ENCODE data around the gene DRC7.

Gene DRC7

DNA sequence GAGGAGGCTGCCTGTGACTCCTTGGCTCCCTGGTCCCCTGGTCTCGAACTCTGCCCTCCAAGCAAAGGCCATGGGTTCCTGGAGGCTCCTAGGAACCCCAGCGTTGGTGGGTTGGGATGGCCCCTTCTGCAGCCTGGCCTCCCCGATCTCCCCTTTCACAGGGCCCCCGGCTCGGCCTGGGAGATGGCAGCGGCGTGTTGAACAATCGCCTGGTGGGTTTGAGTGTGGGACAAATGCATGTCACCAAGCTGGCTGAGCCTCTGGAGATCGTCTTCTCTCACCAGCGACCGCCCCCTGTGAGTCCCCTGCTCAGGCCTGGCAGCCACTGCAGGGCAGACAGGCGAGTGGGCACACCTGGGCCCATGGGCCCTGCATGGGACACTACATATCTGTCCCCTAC lies 15.6 kb upstream of the DRC7 start:
- DNase-seq: no peak

DNA sequence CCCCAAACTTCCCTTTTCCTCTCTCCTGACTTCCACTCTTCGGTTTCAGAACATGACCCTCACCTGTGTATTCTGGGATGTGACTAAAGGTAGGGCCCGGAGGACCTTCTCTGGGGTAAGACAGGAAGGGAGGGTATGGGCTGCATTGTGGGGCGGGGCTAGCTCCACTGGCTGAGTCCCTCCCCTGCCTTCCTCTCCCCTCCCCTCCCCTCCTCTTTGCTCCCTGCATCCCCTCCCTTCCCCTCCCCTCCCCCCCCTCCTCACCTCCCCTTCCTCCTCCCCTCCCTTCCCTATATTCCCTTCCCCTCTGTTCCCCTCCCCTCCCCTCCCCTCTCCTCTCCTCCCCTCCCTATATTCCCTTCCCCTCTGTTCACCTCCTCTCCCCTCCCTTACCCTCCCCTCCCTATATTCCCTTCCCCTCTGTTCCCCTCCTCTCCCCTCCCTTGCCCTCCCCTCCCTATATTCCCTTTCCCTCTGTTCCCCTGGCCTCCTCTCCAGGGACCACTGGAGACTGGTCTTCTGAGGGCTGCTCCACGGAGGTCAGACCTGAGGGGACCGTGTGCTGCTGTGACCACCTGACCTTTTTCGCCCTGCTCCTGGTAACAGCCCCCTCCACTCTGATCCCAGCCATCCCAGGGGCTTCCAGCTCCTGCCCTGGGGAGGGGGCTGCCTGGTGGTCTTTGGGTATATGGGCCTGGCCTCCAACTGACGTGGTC lies 14.7 kb upstream of the DRC7 start:
- no peak for DNase-seq

DNA sequence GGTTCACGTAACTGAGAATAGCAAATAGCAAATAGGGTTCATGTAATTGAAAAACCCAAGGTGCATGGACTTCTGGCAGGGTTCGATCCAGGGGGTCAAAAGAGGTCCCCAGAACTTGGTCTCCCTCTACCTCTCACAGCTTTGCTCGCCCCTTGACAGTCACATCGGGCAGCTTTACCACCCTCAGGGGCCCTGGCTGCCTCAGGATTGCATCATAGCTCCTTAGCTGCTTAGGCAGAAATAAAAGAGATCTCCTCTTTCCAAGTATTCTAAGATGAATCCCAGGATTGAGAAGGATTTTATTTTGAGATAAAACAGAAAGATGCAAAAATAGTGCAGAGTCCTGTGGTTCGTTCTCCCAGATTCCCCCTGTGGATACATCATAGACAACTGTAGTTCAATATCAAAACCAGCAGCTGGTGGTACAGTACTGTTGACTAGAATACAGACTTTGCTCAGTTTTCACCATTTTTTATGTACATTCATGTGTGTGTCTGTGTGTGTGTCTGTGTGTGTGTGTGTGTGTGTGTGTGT lies 13.7 kb upstream of the DRC7 start:
- no peak for DNase-seq

DNA sequence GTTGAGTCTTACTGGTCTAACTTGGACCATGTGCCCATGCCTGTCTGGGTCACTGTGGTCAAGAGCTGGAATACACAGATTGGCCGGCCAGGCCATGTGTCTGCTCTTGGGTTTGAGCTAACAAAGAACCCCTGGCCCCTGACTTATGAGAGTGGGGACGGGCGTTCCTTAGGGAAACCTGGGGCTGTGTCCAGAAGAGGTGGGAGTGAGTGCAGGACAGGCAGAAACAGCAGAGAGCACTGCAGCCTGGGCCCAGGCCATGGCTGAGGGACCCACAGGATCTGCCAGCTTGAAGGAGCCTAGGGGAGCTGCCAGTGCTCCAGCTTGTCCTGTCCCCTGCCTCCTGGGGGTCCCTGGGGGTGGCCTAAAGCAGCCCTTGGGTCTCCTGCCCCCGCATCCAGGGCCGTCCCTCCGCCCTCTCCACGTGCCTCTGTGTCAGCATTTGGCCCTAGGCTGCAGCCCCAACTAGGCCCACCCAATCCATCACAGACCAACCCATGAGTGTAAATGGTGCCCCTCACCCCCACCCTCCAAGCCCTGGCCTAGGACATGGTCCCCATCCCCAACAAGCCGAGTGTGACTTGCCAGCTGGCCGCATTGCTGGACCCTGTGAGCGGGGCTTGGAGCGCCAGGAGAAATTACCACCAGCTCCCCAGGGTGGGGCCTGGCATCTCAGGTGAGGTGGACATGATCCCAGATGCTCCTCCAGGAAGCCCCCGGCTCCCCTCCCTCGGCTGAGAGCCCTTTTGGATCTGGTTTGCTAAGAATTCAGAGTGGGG lies 12.5 kb upstream of the DRC7 start:
- no peak for DNase-seq

DNA sequence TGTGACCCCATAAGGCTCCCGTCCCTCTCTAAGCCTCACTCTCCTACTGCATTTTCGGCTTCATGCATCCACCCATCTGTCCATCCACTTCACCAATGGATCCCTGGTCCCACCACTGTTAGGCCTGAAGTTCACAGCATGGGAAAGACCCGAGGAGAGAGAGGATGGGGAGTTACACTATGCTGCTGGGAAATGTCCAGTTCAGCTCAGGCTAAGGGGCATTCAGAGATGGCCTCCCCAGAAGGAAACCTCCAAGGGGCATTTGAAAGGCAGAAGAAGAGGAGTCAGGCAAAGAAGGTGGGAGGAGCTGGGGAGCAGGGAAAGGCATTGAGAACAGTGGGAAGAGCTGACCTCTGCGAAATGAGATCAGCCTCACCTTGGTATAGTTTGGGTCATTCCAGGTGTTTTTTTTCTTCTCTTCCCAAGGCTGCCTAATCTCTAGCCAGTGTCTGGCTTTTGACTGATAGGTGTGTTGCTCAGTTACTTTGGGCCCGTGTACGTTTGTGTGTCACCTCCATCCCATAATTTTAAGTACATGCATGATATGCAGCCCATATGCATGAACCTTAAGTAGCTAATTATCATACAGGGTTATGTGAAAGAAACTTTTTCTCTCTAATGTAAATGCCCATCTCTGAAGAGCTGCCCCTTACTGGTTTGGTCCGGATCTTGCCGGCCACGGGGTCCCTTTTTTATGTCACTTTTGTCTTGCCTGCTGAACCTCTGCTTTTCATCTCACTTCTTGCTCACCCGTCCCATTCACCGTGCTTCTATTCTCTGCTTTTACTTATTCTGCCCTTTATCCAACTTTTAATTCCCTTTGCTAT lies 11.6 kb upstream of the DRC7 start:
- no peak for DNase-seq

DNA sequence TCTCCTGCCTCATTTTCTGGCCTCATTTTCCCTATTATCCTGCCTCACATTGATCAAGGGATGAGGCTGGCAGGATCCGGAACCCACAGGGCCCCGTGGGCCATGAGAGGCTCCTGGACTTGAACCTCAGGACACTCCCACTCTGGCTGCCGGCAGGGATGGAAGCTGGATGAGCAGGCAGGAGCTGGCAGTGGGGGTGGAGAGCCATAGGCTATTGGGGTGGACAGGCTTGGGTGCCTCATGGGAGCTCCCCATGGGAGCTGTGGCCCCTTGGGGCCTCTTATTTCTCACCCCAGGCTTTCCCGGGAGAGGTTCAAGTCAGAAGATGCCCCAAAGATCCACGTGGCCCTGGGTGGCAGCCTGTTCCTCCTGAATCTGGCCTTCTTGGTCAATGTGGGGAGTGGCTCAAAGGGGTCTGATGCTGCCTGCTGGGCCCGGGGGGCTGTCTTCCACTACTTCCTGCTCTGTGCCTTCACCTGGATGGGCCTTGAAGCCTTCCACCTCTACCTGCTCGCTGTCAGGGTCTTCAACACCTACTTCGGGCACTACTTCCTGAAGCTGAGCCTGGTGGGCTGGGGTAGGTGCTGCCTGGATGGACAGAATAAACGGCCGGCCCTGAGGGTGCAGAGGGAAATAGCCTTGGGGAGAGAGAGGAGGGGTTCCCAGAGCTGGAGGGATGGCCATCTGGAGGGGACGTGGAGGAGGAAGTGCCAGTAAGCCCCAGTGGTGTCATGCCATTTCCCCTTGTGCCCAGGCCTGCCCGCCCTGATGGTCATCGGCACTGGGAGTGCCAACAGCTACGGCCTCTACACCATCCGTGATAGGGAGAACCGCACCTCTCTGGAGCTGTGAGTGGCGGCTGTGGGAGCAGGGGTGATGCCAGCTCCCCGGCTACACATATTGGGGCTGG lies 10.7 kb upstream of the DRC7 start:
- no peak for DNase-seq

DNA sequence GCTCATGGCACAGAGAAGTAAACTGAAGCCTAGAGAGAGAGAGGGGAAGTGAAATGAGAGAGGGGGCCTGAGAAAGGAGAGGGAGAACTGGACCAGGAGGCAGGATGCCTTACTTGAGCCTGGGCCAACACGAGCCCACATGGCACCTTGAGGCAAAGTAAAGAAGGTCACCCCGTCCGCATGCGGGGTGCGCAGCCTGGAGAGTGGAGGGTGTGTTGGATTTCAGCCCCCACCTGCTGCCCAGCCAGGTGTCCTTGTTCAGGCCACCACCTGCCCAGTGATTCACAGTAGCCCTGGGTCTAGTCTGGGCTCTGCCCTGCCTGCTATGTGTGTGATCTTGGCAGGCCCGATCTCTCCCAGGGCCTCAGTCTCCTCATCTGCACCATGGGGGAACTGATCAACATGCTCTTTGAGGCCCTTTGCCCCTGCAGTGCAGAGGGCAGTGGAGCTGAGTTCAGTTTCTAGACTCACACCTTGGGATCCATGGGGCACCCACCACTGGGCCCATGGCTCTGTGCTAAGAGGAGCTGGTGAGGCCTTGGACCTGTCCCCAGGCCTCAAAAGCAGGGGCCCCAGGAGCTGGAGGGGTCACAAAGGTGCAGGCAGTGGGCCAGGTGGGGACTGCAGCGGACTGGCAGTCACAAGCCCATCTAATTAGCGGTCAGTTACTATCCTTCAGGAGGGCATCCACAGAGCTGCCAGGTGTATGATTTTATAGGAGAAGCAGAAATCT lies 9.8 kb upstream of the DRC7 start:
- no peak for DNase-seq

DNA sequence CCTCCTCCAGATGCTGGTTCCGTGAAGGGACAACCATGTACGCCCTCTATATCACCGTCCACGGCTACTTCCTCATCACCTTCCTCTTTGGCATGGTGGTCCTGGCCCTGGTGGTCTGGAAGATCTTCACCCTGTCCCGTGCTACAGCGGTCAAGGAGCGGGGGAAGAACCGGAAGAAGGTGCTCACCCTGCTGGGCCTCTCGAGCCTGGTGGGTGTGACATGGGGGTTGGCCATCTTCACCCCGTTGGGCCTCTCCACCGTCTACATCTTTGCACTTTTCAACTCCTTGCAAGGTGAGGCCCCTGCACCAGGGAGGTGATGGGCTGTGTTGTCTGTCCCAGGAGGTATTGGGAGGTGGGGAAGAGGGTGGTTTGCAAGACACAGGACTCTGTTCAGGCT lies 9.0 kb upstream of the DRC7 start:
- no peak for DNase-seq

DNA sequence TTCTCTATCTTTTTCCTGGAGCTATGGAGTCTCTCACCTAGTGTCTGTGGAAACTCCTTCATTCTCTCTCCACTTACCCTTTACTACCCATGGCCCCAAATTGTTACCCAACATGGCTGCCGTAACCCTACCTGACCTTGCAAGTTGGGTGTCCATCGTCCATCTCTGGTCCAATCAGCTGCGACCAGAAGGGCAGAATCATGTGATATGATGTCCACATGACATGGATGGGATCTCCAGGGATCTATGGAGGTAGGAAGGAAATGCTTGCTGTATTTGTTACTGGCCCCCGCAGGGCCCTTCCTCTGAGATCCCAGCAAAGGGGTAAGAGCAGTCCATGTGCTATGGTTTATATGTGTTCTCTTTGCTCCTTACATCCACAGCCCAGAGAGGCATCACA lies 8.0 kb upstream of the DRC7 start:
- no peak for DNase-seq

DNA sequence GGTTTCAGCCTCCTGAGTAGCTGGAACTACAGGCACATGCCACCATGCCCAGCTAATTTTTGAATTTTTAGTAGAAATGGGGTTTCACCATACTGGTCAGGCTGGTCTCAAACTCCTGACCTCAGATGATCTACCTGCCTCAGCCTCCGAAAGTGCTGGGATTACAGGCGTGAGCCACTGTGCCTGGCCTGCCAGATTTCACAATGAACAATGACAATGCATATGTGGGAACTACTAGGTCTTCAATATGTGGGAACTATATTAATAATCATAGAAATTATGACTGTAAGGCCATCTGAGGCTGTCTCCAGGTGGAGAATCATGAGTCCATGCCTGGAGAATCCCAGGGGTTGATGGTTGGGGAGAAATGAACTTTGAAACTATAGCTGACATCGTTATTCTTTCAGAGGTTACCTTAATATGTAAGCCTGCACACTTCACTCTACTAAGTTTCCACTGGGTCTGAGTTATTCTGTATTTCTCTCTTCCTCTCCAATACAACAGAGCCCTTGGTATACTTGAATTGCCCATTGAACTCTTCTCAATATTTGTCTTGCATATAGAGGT lies 7.2 kb upstream of the DRC7 start:
- DNase-seq: no peak

DNA sequence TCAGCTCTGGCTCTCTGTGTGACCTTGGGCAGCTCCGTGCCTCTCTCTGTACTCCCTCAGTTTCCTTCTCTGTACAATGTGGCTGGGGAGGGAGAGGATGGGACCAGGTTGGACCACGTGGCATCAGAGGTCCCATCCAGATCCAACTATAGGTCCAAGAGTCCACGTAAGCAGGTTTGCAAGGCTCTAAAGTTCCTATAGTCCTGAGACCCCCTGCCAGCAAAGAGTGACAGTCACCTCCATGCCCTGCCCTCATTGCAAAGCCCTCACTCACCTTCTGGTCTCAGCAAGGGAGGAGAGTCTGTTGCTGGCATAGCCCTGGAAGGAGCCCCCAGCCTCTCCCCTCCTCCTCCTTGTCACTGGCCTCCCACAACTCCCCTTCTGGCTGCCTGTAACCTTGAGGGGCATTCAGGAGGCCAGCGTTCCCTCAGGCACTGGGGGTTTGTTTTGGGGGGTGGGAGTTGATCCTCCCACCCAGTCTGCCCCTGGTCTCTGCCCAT lies 6.1 kb upstream of the DRC7 start:
- no peak for DNase-seq

DNA sequence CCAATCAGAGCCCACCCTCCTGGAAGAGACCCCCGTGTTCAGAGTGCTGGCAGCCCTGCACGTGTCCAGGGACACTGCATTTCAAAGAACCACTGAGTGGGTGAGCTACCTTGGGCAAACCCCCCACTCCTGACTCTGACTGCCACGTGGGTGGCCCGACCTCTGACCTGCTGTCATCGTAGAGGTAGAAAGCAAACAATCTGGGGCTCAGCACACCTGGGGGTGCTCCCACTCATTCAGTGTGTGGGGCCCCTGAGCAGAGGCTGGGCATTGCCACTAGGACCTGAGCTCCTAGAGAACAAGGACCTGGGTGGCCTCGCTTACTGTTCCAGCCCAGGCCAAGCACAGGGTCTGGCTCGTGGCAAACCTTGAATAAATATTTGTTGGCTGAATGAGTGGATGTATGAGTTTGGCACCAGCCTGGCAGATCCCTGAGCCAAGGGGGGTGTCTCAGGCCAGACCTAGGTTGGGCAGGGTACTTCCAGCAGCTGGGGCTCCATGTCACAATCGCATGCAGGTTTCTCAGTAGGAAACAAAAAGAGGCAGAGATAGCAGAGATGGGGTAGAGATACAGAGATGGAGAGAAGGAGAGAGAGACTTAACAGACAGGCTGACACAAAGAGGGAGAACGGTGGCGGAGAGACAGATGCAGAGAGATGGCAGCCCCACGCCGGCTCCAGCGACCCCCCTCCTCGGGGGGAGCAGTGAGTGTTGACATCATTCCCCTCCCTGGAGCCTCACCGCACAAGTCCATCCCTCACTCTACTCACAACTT lies 5.4 kb upstream of the DRC7 start:
- DNase-seq: no peak

DNA sequence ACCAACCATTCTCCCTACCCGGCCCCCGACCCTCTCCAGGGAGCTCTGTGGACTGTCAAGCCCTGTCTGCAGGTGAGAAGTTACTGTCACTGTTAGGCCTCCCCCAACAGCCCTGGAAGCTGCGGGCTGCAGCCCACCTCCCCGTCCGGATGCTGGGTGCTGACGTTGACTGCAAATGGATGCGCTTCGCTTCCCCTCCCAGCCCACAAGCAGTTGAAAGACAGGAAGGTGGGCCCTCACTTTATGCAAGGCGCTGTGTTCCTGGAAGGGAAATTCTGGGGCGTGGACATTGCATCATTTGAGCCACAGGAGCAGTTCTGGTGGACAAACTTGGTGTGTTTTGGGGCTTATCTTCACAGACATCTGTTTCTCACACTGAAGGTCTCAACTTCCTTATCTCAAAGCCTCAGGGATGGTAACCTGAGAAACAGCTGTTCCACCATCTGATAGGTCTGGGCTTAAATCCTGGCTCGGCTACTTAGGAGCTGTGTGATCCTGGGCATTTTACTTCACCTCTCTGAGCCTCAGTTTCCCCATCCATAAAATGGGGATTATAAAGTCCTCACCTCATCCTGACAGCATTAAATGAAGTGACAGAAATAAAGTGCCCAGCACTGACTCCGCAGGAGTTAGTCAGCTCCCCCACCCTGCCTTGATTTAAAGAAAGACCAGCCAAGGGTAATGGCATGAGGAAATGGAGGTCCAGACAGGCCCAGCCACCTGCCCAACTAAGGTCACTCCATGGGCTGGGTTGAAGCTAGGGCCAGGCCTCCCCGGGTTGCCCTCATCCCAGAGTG lies 4.6 kb upstream of the DRC7 start:
- peak; percentile 19 for DNase-seq

DNA sequence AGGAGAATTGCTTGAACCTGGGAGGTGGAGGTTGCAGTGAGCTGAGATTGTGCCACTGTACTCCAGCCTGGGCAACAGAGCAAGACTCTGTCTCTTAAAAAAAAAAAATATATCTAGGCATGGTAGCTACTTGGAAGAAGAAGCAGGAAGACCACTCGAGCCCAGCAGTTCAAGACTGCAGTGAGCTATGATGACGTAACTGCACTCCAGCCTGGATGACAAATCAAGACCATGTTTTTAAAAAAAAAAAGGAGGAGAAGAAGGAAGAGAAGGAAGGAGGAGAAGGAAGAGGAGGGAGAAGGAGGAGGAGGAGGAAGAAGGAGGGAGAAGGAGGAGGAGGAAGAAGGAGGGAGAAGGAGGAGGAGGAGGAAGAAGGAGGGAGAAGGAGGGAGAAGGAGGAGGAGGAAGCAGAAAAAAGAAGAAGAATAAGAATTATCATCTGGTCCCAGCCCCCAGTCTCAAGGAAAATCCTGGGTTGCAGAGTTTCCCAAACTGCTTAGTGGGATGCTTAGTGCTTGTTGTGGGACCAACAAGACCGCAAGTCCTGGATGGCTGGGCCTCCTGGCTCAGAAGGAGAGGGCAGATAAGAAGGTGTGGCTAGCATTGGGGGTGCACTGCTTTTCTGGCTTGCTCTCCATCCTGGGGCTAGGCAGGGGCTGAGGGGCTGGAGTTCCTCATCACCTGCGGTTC lies 3.7 kb upstream of the DRC7 start:
- DNase-seq: peak; percentile 21

DNA sequence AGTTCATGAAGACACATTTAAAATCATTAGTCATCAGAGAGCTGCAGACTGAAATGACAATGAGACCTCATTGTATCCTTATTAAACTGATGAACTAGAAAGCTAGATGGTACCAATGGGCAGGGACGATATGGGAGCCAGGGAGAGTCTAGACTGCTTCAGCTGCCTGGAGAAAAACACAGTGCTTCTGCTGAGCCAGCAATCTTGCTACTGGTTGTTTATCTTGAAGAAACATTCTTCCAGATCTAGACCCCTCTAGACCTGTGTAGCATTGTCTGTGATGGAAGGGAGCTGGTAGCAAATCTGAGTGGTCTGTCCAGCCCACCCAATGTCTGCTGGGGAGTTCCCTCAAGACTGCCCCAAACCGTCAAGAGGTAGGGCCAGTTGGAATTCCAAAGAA lies 2.0 kb upstream of the DRC7 start:
- no peak for DNase-seq

DNA sequence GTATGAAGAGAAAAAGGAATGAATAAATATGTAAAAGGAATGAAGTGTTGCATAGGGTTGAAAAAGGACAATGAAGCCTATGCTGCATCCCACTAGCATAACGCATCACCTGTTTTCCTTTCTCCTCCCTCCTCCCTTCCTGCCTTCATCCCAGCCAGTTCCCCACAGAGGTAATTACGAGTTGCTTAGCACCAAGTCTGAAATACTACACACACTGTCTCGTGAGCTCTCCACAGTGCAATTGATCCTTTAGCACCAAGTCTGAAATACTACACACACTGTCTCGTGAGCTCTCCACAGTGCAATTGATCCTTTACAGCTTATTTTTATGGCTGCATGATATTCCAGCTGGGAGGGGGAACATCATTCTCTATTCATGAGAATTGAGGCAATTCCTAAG lies 1.1 kb upstream of the DRC7 start:
- no peak for DNase-seq

DNA sequence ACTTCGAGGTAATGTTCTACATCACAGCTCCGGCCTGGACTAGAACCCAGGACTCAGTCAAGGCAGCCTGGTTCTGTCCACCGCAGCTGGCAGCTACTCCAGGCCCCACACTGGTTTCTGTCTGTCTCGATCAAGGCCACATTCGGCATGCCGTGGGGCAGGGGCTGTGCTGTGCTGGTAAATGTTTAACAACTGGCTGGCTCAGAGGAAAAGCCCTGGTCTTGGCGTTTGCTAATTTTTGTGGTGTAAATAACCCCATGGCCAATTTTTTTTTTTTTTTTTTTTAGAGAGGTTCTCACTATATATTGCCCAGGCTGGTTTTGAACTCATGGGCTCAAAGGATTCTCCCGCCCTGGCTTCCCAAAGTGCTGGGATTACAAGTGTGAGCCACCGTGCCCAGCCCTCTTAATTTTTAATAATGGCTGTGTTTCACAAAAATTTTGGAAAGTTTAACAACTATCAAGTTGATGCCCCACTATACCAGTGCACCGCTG lies 328 bp upstream of the DRC7 start:
- no peak for DNase-seq

DNA sequence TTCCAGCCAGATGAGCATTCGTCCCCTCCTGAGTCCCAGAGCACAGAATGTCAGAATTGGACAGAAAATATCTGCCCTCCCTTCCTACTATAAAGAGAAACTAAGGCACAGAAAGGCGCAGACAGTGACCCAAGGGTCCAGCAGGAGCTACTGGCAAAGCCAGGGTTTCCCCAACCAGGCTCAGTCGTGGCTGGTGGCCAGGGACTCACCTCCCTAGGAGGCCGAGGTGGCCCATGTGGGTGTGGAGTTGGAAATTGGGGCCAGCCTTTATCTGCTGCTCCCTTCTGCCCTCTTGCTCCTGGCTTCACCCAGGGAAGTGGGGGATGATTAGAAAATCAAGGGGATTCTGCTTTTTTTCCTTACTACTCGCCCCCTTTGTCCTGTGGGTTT lies 1.1 kb downstream of the DRC7 start:
- no peak for DNase-seq

DNA sequence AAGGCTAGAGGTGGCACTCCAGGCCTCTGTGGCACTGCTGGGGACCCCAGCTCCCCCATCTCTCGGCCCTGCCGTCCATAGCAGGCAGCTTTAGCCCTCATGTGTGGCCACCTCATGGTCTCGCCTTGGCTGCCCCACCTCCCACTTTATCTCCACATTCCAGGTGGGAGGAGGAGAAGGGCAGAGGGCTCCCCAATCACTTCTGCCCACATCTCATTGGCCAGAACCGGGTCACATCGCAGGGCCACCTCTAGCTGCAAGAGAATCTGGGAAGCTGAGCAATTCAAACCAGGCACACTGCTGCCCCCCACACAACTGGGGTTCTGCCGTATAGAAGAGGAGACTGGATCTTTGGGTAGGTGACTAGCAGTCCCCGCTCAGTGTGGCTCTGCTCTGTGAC lies 1.6 kb downstream of the DRC7 start:
- DNase-seq: no peak
